Osteocyte (in vitro differentiated cells): ENCODE measurements around the gene ATG10. TPM values are rescaled to one million over a fixed set of nuclear protein-coding genes. Genes with fewer than 3 reads are reported as not detected.

Experiments used
- DNase-seq: peaks from one replicate; pipeline ENCODE4 v3.0.0; 2021; ENCODE audit warnings: mixed read lengths; ENCODE audit not compliant: unreplicated experiment; ENCODE audit errors: extremely low spot score
- H3K27ac Mint-ChIP-seq: one replicate; pipeline ENCODE4 v1.8.0; 2021; ENCODE audit warnings: mild to moderate bottlenecking, mixed read lengths; ENCODE audit not compliant: unreplicated experiment
- H3K27me3 Mint-ChIP-seq: one replicate; pipeline ENCODE4 v1.8.0; 2021; ENCODE audit warnings: mixed read lengths; ENCODE audit not compliant: unreplicated experiment
- H3K36me3 Mint-ChIP-seq: one replicate; pipeline ENCODE4 v1.8.0; 2021; ENCODE audit warnings: mixed read lengths; ENCODE audit not compliant: unreplicated experiment
- H3K4me1 Mint-ChIP-seq: one replicate; pipeline ENCODE4 v1.8.0; 2021; ENCODE audit warnings: mixed read lengths; ENCODE audit not compliant: unreplicated experiment
- H3K4me3 Mint-ChIP-seq: one replicate; pipeline ENCODE4 v1.8.0; 2021; ENCODE audit warnings: mild to moderate bottlenecking, moderate library complexity, mixed read lengths; ENCODE audit not compliant: unreplicated experiment
- H3K9me3 Mint-ChIP-seq: one replicate; pipeline ENCODE4 v1.8.0; 2021; ENCODE audit warnings: mixed read lengths; ENCODE audit not compliant: unreplicated experiment
- CTCF ChIP-seq: fragments of 200-600 bp; sonication (generic); IDR thresholded peaks from 2 replicates; pipeline ENCODE4 v1.5.0; 2021; ENCODE audit warnings: antibody characterized with exemption, mild to moderate bottlenecking, moderate library complexity
- total RNA-seq: library from RNA; stranded (reverse); gene quantifications from 2 replicates; pipeline ENCODE4 v1.2.1, GENCODE V29; 2021

Gene ATG10
- total RNA-seq, 1 donor from 2014 or later: 8.3 TPM

DNA sequence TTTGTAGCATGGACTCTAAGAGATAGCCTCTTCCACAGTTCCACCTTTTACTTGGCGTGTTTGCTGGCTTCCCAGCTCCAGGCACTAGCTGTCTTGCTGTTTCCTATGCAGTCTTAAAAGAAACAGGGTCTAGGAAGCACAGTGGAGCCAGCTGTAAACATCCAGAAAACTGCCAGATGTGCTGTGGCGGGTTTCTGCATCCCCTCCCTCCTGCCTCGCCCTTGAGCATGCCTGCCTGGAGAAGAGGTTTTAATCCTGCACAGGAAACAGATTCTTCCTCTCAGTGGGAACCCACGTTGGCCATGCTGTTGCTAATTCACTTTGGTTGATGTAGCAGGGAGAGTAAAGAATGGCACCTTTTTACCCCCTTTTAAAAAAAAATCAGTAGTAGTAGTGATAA lies 185.1 kb downstream of the ATG10 start:
- Mint-ChIP-seq H3K9me3 (no peaks in the 10 kb centered on the region), H3K27ac (no peak overlapping the region), H3K4me3 (no peak overlapping the region), H3K36me3 (no peaks in the 10 kb centered on the region), H3K4me1 (no peaks in the 10 kb centered on the region), H3K27me3 (no peaks in the 10 kb centered on the region)
- TF ChIP-seq CTCF: no peak
- DNase-seq: no peak

DNA sequence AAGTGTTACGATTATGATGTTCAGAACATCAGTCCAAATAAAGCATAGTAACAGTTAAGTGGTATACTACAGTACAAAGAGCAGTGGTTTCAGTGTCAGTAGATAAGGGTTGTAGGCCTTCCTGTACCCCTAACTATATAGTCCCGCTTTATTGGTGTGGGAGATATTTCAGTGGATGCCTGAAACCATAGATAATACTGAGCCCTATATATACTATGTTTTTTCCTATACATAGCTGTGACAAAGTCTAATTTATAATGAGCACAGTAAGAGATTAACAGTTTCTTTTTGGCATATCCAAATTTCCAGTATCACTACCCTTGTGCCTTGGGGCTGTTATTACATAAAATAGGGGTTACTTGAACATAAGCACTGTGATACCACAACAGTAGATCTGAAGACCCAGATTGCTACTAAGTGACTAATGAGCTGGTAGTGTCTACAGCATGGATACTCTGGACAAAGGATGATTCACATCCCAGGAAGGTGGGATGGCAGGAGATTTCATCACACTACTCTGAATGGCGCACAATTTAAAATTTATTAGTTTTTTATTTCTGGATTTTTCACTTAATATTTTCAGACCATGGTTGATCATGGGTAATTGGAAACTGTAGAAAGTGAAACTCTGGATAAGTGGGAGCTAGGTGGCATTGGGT lies 187.1 kb downstream of the ATG10 start:
- no peaks in the 10 kb centered on the region for H3K36me3 Mint-ChIP-seq
- no peak overlapping the region for H3K27ac Mint-ChIP-seq
- no peaks in the 10 kb centered on the region for H3K9me3 Mint-ChIP-seq
- no peaks in the 10 kb centered on the region for H3K27me3 Mint-ChIP-seq
- no peak for TF ChIP-seq CTCF
- peaks cover 8% of the 10 kb centered on the region for H3K4me1 Mint-ChIP-seq
- DNase-seq: no peak
- no peak overlapping the region for H3K4me3 Mint-ChIP-seq

- Mint-ChIP-seq H3K4me1 (peaks cover 28% of the 10 kb centered on the region), H3K27ac (no peak overlapping the region), H3K27me3 (no peaks in the 10 kb centered on the region), H3K36me3 (no peaks in the 10 kb centered on the region), H3K9me3 (no peaks in the 10 kb centered on the region), H3K4me3 (no peak overlapping the region)
- DNase-seq: no peak
- no peak for TF ChIP-seq CTCF
Measured at GRCh38 chr5:82160948-82161347, 189.1 kb downstream of the ATG10 start.

DNA sequence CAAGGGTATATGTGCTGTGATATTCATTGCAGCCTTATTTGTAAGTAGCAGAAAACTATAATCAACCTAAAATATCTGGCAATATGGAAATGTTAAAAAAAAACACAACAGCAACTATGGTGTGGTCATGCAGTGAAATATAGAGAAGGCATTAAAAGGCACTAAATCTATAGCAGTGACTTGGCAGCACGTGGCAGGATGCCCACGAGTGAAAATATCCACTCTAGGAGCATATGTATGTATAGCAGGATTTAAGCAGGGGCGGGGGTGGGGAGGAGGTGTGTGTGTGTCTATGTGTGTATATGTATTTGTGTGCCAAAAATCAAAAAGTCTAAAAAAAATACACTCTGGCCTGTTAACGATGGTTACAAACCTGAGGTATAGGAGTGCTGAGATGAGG lies 190.8 kb downstream of the ATG10 start:
- H3K27ac Mint-ChIP-seq: no peak overlapping the region
- no peak for TF ChIP-seq CTCF
- no peak overlapping the region for H3K4me3 Mint-ChIP-seq

DNA sequence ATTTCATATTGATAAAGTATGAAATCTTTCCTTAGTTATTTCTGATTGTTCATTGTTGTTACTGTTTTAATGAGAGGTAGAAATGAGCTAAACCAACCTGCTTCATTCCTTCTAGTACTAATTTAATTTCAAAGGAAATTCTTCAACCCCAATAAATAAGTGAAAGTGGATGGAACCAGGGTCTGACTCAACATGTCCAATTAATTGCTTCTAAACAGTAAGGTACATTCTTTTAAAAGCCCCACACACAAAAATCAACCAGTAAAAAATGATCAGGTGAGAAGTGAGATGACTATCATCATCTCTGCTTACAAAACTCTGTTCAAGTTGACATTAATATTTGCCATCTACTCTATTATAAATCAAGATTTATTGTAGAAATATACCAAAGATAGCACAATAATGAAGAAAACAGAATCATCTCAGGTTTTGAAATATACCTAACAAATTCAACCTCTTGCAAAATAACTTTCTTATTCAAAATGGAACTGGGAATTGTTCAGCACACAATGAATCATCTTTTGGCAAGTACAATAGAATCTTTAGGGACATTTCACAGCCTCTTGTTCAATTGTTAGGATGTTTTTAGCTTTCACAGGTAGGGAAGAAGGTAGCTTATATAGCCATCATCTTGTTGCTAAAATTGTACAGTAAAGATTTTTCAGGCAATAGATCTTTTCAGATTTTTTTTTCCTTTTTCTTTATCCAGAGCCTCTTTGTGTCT lies 191.8 kb downstream of the ATG10 start:
- Mint-ChIP-seq H3K27ac (peak overlapping the region; percentile 85), H3K4me3 (peak overlapping the region; percentile 8), H3K27me3 (no peaks in the 10 kb centered on the region), H3K9me3 (no peaks in the 10 kb centered on the region), H3K36me3 (no peaks in the 10 kb centered on the region), H3K4me1 (peaks cover 35% of the 10 kb centered on the region)
- no peak for DNase-seq
- TF ChIP-seq CTCF: no peak

More for the DNA sequence above, 190.8 kb downstream of the ATG10 start:
- Mint-ChIP-seq H3K4me1 (peaks cover 28% of the 10 kb centered on the region), H3K9me3 (no peaks in the 10 kb centered on the region), H3K36me3 (no peaks in the 10 kb centered on the region), H3K27me3 (no peaks in the 10 kb centered on the region)
- no peak for DNase-seq
